GM12874 (cell line): ENCODE results near the gene WWOX.

Source experiments
- CTCF ChIP-seq: IDR thresholded peaks from 2 replicates; pipeline ENCODE4 v1.5.1; 2011; ENCODE audit warnings: low read depth, mild to moderate bottlenecking, control low read depth, low read length, moderate library complexity; ENCODE audit not compliant: insufficient read depth

The WWOX gene

GRCh38 chr16:79062336-79062735, 962.9 kb downstream of the WWOX start:
- TF ChIP-seq CTCF = no peak

GRCh38 chr16:79062821-79063220, 963.4 kb downstream of the WWOX start:
- TF ChIP-seq CTCF = no peak

- no peak for TF ChIP-seq CTCF
Observed at GRCh38 chr16:79064256-79064972, 965.0 kb downstream of the WWOX start.

- no peak for TF ChIP-seq CTCF
Observed at GRCh38 chr16:79066561-79066960, 967.1 kb downstream of the WWOX start.

- no peak for TF ChIP-seq CTCF
Observed at GRCh38 chr16:79067600-79067999, 968.1 kb downstream of the WWOX start.

GRCh38 chr16:79069121-79069520, 969.7 kb downstream of the WWOX start:
- no peak for TF ChIP-seq CTCF

GRCh38 chr16:79069633-79070032, 970.2 kb downstream of the WWOX start:
- no peak for TF ChIP-seq CTCF
